DMS114 treated with DMSO at 0.1 percent for 48 hours (cell line): Measurements from ENCODE around the gene BUB3.

Experiments used
- DNase-seq: peaks from one replicate; lab custom pipeline; 2025; ENCODE audit not compliant: unreplicated experiment; lab: John Stamatoyannopoulos, UW

The BUB3 gene, protein sequence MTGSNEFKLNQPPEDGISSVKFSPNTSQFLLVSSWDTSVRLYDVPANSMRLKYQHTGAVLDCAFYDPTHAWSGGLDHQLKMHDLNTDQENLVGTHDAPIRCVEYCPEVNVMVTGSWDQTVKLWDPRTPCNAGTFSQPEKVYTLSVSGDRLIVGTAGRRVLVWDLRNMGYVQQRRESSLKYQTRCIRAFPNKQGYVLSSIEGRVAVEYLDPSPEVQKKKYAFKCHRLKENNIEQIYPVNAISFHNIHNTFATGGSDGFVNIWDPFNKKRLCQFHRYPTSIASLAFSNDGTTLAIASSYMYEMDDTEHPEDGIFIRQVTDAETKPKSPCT

GRCh38 chr10:123154092-123154710 lies at the start of gene BUB3:
TSS of gene BUB3 (plus strand) at chr10:123154402. CDS start at chr10:123154918, 516 bp downstream.
- DNase-seq = peak; percentile 99

GRCh38 chr10:123109466-123109865 lies 44.7 kb upstream of the BUB3 start:
- DNase-seq = no peak

- DNase-seq = no peak
Measured at GRCh38 chr10:123117644-123118417, 36.4 kb upstream of the BUB3 start.

- DNase-seq = no peak
Measured at GRCh38 chr10:123119081-123119480, 35.1 kb upstream of the BUB3 start.

- DNase-seq = no peak
Measured at GRCh38 chr10:123126246-123126645, 28.0 kb upstream of the BUB3 start.

- DNase-seq = no peak
Measured at GRCh38 chr10:123129618-123130271, 24.5 kb upstream of the BUB3 start.

GRCh38 chr10:123132576-123133477 lies 21.4 kb upstream of the BUB3 start:
- peak; percentile 71 for DNase-seq

DNA sequence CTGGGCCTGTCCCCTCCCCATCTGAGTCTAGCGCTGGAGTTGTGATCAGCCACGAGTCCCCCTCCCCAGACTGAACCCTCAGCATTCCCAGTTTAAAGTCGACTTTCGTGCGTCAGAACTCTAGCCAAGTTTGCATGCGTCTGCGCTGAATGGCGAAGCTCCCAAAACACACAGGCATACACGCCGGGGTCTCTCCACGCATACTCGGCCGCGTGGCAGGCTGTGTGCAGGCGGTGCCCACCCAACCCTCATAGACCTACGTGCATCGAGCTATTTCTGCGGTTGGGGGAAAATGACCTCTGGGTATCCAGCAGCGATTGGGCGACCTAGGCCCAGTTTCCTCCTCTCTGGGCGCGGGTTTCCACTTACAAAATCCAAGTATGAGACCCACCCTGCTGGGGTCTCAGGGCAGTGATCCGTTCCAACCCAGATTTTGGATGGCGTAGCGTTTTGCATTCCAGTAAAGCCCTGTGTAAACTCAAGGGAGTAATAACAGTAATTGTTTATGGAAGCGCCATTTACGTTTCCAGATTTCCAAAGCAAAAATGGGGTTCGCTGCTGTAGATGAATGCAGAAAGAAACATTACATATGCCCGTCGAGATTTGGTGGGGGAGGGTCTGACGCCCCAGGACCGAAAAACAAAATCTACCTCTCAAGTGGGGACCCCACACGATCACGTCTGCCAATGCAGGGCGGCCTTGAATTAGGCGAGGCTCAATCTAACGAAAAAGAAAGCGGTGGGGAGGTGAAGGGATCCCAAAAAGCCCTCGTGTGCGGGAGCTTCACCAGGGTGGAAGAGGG lies 20.5 kb upstream of the BUB3 start:
- no peak for DNase-seq

DNA sequence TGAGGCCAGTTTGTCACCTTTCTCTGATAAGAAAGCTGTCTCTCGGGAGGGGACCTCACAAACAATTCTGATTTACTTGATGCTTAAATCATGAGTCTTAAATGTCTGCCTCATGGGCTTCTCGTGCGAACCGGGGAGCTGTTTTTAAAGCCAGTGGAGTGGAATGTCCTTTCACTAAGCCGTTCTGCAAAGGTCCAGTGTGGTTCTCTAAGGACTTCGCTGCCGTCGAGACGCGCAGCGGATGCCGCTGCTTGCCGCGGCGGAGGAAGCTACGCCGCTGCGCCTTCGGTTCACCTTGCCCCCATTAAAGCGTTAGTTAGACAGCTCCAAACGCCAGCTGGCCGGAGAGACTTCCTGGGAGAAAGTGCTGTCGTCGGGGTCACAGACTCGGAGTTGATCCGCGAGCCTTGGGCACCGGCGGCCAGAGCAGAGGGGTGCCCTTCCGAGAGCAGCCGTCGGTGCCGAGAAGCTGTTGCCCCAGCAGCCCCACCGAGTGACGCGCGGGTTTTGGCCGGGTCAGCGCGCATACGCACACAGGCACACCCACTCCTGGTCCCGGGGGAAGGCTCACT lies 19.8 kb upstream of the BUB3 start:
- DNase-seq = no peak

DNA sequence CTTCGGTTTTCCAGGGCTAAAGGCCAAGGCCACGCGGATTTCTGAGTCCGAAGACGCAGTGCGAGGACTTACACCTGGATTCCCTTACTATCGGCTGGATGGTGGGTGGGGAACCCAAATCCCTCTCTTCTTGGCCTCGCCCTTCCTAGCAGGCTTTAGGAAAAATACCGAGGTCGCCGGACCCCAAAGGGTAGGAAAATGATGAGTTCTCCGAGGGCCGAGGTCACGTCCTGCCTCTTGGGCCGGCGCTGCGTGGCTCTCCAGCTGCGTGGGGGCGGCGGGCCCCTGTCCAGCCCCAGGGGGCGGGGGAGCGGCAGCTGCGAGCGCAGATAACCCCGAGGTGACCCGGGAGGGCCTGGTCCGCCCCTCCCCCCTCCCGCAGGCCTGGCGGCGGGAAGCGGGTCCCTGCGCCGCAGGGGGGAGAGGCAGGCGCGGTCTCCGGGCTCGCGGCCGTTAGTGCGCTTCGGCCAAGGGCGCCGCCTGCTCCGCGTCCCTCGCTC lies 19.2 kb upstream of the BUB3 start:
- DNase-seq = no peak

DNA sequence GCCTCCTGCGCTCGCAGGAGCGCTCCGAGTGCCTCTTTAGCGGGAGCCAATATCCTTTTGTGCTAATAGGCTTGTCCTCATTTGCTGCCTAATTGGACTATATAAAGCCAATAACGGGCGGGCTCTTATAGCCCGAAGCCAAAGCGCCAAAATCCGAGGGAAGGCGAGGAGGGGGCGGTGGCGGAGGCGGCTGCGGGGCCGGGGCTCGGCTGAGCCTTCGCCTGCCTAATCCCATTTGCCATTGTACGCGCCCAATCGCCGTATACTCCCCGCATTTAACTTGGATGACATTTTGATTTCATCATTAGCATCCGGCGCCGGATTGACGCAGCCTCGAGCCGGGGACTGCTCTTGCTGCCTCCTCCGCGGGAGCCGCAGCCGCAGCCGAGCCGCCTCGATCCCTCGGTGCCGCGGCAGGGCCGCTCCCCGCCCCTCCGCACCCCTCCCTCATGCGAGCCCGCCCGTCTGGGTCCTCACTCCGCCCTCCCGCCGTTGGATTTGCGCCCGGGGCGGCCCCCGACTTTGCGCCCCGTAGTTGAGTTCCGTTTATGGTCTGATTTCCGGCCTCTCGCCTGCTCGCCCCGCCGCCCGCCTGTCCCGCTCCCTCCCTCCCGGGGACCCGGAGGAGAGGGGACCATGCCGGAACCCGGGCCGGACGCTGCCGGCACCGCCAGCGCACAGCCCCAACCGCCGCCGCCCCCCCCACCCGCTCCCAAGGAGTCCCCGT lies 18.6 kb upstream of the BUB3 start, which contains the start of gene HMX3:
Gene HMX3 (plus strand): TSS at position 556 of the 727 bp plus-strand sequence. CDS start 81 bp downstream, at position 637.
- peak; percentile 44 for DNase-seq

DNA sequence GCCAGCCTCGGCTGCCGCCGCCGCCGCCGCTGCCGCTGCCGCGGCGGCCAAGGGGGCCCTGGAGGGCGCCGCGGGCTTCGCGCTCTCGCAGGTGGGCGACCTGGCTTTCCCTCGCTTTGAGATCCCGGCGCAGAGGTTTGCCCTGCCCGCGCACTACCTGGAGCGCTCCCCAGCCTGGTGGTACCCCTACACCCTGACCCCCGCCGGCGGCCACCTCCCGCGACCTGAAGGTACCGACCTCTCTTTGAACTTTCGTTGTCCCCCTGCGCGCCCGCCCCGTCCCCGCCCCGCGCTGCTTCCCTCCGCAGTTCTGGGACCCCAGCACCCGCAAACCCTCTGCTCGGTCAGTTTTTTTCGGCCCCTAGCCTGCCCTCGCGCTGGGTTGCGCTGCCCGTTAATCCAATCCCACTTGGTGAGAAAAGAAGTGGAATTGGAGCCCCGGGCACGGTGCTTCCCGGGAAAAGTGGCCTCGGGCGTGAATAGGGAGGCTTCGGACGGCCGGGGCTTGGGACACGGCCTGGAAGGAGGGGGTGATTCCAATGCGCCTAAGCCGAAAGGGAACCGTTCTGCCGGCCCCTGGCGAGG lies 17.9 kb upstream of the BUB3 start:
- no peak for DNase-seq

DNA sequence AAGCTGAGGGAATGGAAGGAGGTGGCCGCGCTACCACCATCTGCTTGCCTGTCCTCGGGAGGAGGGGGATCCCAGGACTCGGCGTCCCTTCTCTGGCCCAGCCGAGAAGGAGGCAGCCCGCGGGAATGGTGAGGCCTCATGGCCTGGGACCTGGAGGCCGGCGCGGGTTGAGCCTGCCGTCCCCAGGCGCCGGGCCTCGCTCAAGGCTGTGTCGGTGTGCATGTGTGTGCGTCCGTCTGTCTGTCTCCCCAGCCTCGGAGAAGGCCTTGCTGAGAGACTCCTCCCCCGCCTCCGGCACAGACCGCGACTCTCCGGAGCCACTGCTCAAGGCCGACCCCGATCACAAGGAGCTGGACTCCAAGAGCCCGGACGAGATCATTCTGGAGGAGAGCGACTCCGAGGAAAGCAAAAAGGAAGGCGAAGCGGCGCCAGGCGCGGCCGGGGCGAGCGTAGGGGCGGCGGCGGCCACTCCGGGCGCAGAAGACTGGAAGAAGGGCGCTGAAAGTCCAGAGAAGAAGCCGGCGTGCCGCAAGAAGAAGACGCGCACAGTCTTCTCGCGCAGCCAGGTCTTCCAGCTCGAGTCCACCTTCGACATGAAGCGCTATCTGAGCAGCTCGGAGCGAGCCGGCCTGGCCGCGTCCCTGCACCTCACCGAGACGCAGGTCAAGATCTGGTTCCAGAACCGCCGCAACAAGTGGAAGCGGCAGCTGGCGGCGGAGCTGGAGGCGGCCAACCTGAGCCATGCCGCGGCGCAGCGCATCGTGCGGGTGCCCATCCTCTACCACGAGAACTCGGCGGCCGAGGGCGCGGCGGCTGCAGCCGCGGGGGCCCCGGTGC lies 17.2 kb upstream of the BUB3 start:
- DNase-seq = peak; percentile 48

GRCh38 chr10:123139165-123139520 lies 15.1 kb upstream of the BUB3 start:
- DNase-seq = no peak

DNA sequence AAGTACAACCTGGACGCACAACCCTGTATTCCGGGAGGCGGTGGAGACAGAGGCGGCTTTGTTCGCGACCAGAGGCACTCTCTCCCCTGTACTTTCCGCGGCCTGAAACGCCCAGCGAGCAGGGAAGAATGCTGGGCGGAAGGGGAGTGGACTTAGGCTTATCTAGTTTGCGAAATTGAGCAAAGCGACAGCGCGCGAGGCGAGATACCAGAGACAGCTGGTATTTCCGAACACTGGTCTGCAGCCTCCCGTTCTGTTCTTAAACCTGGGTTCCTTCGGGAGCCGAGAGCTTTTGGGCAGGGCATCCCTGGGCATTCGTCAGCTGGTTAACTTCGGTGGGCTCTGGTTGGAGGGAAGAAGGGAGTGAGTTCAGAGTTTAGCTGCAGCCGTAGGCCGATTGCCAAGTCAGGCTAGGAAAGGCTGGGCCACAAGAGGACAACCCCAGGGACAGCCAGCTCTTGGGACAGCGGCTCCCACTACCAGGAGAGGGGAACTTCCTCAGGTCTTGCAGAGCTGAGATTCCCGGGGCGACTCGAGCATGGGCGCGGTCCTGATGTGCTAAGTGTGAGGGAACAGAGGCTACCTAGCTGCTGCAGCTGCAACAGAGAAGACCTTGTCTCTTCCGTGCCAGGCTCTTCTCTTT lies 14.6 kb upstream of the BUB3 start:
- DNase-seq = no peak

DNA sequence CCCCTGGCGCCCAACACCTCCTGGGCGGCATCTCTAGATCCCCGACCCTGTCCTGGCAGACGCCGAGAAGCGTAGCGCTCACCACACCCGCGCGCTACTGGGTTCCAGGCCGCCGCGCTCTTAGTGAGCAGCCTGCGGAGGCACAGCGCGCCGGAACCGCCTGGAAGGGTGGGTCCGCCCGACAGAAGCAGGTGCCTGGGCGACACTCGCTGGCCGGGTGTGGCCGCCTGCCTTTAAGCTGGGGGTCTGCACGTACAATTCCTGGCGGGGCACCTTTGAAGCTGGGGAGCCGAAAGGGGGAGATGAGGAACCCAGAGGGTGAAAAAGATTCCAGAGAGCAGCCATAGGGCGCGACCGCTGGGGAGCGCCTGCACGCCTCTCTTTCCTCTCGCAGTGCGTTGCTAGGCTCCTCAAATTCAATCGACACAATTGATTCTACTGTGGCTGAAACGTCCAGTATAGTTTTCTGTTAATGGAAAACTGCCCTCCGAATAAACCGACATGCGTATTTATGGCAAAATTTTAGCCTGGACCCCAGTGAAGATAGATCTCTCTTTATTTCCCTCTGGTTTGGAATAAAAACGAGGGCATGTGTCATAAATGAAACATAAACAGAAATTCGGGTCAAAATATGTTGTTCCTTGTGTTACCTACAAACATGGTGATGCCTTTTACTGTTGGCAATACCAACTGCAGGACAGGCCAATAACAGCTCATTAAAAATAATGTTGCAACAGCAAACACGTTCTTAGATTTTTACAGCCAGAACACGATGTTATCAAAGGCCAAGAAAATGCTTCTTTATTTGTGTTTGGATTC lies 13.8 kb upstream of the BUB3 start:
- no peak for DNase-seq
